A172 (cell line): ENCODE measurements around the gene REV3L. TPM values are rescaled to one million over a fixed set of nuclear protein-coding genes. Genes with fewer than 3 reads are reported as not detected.
"Not testable (repeated sequence)": the region's sequence is repeated elsewhere in the genome, so short reads cannot be mapped to it uniquely, and the experiment has no call there.

Experiments
- DNase-seq: peaks from one replicate; pipeline ENCODE4 v3.0.0-alpha.2; 2015; ENCODE audit warnings: low spot score
- total RNA-seq: library from RNA; depleted of rRNA; stranded (reverse); fragments of >200 nt; shearing (Covaris generic); gene quantifications from 2 replicates; pipeline ENCODE4 v1.2.3, GENCODE V29; 2014

Gene REV3L
- total RNA-seq, 1 experiment from 2014 or later = 15.3 TPM

- not testable (repeated sequence) for DNase-seq
These were observed 181.8 kb downstream of the REV3L start for GRCh38 chr6:111300938-111301800.

GRCh38 chr6:111297776-111298175, 185.2 kb downstream of the REV3L start:
- no peak for DNase-seq

GRCh38 chr6:111294374-111294967, 188.5 kb downstream of the REV3L start:
- no peak for DNase-seq

GRCh38 chr6:111291336-111292259, 191.4 kb downstream of the REV3L start:
- DNase-seq = no peak

GRCh38 chr6:111290689-111291335, 192.2 kb downstream of the REV3L start:
- DNase-seq = peak; percentile 76

- not testable (repeated sequence) for DNase-seq
These were observed 198.7 kb downstream of the REV3L start for GRCh38 chr6:111284356-111284755.

- DNase-seq = no peak
These were observed 199.3 kb downstream of the REV3L start for GRCh38 chr6:111283707-111284106.

GRCh38 chr6:111282515-111282914, 200.5 kb downstream of the REV3L start:
- DNase-seq = no peak

GRCh38 chr6:111280445-111280955, 202.5 kb downstream of the REV3L start:
- DNase-seq = no peak

GRCh38 chr6:111278731-111279130, 204.3 kb downstream of the REV3L start:
- DNase-seq = no peak

- DNase-seq = no peak
These were observed 205.2 kb downstream of the REV3L start for GRCh38 chr6:111277819-111278218.

GRCh38 chr6:111276736-111277135, 206.3 kb downstream of the REV3L start:
- no peak for DNase-seq

GRCh38 chr6:111276335-111276734, 206.7 kb downstream of the REV3L start:
- no peak for DNase-seq

GRCh38 chr6:111274593-111275217, 208.3 kb downstream of the REV3L start:
- no peak for DNase-seq

- no peak for DNase-seq
These were observed 212.9 kb downstream of the REV3L start for GRCh38 chr6:111270121-111270520.

- no peak for DNase-seq
These were observed 213.5 kb downstream of the REV3L start for GRCh38 chr6:111269401-111269970.

GRCh38 chr6:111267764-111268333, 215.2 kb downstream of the REV3L start:
- no peak for DNase-seq

- DNase-seq = no peak
These were observed 216.7 kb downstream of the REV3L start for GRCh38 chr6:111266276-111266675.

GRCh38 chr6:111265842-111266241, 217.2 kb downstream of the REV3L start:
- DNase-seq = peak; percentile 40

- peak; percentile 78 for DNase-seq
These were observed 219.2 kb downstream of the REV3L start for GRCh38 chr6:111263837-111264236.
